DMS79 treated with DMSO at 0.1 percent for 48 hours (cell line): Measurements from ENCODE around the gene CHADL.

Experiments
- DNase-seq: peaks from one replicate; lab custom pipeline; 2025; lab: John Stamatoyannopoulos, UW

CHADL gene

DNA sequence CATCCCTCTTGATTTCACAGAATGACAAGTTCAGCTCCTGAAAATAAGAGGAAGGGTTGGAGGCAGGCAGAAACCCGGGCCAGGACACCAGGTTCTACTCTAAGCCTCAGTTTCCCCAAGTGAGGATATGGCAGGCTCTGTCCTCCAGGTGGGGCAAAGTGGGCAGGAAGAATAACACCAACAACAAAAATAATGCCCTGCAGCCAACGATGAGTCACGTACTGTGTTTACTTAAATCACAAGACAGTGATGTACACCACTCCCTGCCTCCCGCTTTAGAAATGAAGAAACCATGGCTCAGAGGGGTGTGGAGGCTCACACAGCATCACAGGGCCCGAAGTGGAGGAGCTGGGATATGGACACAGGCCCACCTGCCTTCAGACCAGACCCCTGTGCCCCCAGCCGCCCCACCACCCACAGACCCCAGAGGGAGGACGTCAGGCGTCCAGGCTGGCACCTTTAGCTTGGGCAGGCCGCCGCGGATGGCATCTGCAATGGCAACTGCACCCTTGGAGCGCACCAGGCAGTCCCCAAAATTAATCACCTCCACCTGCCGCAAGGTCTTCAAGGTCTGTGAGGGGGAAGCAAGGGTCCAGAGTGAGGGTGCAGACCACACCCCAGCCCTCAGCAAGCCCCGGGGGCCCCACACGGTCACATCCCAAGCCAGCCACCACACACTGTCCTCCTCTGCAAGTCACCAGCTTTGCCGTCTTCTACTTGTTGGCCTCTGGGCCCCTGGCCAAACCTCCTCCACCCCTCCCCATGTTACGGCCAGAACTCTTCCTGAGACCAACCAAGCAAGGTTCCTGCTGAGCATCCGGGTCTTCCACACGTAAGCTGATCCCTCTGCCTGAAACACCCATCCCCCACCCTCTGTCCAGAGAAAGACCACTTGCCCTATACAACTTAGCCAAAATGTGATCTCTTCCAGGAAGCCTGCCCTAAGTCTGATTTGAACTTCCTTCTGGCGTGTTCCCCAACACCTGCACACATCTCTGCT is 15.8 kb upstream of the CHADL start:
- DNase-seq = no peak

DNA sequence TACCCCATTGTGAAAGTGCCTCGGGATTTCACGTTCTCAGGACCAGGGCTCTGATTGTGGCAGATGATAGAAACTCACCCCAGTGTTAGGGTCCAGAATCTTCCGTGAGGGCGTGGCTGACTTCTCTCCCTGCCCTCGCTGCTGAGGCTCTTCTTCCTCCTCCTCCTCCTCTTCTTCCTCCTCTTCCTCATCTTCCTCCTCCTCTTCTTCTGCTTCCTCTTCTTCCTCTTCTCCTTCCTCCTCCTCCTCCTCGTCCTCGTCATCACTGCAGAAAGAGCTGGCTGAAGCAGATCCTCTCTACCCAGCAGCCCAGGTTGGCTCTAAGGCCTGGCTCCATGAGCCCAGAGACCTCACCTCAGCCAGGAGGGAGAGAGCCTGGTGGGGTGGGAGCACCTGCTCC is 13.5 kb upstream of the CHADL start:
- no peak for DNase-seq

DNA sequence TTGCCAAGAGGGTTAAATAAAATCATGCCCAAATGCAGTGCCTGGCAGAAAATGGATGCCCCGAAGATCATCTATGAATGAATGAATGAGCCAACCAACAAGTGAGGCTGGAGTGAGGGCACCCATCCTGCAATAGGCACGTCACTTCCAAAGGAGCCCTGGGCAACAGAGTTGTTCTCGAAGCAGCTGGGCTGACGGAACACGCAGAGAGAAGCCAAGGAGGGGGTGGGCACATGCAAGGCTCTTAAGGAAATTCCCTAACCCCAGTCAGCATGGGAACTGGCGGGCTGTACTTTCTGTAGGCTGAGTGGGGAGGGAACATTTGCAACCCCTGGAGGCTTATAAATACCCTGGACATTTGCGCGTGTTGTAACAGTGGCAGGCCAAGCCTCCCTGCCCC is 11.6 kb upstream of the CHADL start:
- DNase-seq = no peak

DNA sequence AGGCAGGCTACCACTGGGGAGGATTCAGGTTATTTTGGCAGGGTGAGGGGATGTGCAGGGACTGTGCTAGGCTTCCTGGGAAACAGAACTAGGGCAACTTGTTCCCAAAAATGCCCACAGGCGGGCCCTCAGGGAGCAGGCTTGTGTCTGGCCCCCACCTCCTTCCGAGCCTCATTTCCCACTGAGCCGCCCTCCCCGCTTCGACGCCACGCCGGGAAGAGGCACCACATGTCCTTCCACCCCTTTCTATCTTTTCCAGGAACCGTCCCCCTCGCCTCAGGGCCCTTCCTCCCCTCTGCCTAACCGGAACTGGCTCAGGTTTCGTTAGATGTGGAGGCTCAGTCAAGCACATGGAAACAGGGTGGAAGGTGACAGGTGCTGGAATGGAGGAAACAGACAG is 9.4 kb upstream of the CHADL start:
- no peak for DNase-seq

DNA sequence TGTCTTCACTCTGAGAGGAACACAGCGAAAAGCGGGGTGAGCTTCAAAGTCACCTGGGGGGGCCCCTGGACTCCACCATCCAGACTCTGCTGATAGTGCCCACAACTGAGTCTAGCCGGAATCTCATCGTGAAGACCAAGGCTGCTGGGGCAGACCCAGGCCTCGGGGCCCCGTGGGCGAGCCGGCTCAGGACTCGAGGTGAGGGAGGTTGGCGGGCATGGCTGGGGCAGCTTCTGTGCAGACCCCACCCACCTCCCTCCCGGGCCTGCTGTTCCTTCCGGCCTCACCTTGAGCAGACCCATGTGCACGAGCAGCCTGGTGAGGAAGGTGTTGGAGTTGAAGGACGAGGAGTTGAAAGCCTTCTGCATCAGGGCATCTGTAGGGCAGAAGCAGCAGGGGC is 8.7 kb upstream of the CHADL start:
- no peak for DNase-seq

DNA sequence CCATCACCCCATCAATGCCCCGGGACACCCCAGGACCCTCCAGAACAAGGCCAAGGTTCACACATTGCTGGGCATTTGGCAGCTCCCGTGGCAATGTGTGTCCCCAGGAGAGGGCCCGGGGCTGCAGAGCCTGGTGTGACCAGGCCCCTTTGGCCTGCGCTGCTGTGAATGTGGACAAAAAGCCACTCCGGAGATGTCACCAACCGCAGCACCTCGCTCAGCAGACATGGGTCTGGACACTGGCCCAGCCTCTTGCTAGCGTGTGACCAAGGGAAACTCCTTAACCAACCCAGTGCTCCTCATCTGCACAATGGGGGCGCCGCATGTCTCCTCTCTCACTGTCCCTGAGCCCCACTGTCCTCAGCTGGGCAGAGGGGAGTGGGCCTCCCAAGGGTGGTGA is 8.0 kb upstream of the CHADL start:
- no peak for DNase-seq

DNA sequence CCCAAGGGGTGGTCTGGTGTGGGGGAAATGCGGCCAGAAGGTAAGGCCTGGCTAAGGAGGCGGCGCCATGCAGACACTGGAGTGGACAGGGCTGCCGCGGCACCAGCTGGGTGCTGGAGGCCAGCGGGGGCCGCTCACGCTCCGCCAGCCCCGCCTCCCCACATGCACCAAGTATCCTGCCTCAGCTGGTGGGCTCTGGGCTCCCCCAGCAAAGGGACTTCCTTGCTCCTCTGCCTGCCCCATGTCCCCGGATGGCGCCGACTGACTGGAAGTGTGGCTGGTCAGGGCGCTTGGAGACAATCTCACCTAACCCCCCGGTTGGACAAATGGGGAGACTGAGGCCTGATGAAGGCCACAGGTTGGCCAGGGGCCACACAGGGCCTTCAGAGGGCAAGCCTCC is 7.6 kb upstream of the CHADL start:
- DNase-seq = no peak

DNA sequence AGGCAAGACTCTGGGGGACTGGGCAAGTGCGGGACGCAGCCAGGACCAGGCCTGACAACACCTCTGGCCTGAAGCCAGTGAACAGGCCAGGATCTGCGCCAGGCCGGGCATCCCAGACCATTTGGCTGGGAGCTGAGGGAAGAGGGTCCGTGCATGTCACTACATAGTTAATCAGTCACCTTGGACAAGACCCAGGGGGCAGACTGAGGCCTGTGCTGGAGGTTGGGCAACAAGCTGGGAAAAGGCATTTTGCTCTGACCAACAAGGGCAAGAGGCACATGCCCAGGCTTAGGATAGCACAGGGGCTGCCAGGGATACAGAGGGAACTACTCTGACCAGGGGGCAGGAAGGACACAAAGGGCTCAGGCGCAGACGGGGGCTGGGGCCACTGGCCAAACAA is 7.0 kb upstream of the CHADL start:
- no peak for DNase-seq

DNA sequence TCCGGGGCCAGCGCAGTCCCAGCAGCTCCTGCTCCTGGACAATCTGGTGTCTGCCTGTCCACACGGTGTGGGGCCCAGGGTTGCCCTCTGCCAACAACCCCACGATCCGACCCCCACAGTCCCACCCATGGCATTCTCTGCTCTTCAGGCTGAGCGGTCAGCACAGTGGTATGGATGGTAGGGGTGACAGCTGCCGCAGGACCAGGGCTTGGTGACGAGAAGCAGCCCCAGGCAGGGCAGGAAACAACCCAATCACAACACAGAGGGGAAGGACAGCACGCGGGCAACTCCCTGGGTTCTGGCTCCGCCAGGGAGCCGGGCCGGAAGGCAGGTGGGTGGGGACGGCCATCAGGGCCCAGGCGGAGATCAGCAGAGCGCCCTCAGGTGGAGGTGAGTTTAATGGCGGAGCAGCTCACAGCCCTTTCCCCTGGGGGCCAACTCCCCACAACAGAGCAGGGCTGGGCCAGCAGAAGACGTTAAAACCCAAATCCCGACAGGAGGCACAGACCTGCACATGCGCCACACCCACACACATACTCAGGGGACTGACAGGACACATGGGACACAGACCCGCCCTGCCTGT is 5.3 kb upstream of the CHADL start:
- no peak for DNase-seq

DNA sequence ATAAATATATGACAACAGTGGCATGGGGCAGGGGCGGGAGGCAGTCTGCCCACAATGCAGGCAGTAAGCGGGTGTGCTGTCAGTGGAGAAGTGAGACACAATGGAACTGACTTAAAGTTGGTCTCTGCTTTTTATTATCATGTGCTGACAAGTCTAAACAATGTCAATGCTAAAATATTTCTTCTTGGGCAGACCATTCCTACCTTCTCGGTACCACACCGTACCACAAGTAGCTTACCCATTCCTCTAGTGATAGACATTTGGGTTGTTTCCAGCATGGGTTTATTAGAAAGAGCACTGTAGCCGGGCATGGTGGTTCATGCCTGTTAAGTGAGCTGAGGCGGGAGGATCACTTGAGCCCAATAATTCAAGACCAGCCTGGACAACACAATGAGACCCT is 2.6 kb upstream of the CHADL start:
- no peak for DNase-seq

DNA sequence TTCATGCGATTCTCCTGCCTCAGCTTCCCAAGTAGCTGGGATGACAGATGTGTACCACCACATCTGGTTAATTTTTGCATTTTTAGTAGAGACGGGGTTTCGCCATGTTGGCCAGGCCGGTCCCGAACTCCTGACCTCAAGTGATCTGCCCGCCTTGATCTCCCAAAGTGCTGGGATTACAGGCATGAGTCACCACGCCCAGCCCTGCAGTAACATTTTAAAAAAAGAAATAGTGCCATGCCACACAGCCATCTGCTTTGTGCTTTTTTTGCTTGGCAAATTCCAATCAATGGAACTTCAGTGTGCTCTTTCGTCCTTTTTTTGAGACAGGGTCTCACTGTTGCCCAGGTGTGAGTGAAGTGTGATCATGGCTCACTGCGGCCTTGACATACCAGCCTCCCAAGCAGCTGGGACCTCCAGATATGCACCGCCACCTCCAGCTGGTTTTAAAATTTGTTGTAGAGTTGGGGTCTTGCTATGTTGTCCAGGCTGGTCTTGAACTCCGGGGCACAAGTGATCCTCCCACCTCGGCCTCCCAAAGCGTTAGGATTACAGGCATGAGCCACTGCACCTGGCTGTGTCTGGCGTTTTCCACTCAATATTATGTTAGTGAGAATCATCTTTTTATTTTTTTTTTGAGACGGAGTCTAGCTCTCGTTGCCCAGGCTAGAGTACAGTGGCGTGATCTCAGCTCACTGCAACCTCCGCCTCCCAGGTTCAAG is 1.8 kb upstream of the CHADL start:
- DNase-seq = no peak

DNA sequence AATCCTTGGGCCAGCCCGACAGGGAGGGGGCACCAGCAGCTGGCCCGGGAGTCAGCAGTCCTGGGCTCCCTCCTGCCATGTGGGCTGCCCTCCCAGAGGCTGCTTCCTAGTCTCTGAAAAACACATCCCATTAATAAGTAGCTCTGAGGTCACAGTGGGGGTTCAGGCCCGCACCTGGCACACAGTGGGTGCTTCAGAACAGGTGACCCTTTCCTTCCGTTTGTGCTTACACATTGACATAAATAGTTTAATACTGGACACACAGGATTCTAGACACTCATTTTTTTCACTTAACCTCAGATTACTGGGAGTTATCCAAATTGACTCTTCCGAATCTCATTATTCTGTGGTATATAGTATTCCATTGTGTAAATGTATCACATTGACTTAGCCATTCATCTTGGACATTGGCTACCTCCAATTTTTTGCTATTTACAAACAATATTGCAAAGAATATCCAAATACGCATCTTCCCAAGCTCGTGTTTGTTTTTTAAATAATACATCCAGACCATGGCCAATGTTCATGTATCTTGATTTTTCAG is 474 bp upstream of the CHADL start:
- no peak for DNase-seq

DNA sequence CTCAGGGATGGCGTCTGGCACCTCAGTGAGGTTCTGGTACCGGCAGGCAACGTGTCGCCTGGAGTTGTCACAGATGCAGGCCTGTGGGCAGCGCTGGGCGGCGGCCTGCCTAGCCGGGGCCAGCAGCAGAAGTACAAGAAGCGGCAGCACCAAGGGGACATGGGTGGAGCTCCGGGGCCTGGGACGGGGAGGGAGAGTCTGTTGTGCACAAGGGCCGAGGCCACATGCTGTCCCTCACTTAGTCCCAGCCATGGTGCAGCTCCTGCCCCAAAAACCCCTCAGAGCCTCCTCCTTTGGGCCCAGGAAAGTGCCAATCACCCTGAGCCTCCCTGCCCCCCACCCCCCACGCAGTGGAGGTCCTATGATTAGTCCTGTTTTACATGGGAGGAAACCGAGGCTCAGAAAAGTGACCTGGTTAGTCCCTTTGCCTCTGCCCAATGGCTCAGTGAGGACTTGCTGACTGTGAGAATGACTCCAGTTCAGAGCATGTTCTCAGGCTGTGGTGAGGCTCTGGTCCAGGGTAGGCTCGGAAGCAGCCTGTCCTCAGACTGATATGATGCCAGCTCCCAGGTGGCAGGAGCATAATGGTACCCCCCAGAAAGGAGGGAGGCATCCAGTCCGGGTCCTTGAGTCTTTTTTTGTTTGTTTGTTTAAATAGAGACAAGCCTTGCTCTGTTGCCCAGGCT is 1.1 kb downstream of the CHADL start:
- no peak for DNase-seq

DNA sequence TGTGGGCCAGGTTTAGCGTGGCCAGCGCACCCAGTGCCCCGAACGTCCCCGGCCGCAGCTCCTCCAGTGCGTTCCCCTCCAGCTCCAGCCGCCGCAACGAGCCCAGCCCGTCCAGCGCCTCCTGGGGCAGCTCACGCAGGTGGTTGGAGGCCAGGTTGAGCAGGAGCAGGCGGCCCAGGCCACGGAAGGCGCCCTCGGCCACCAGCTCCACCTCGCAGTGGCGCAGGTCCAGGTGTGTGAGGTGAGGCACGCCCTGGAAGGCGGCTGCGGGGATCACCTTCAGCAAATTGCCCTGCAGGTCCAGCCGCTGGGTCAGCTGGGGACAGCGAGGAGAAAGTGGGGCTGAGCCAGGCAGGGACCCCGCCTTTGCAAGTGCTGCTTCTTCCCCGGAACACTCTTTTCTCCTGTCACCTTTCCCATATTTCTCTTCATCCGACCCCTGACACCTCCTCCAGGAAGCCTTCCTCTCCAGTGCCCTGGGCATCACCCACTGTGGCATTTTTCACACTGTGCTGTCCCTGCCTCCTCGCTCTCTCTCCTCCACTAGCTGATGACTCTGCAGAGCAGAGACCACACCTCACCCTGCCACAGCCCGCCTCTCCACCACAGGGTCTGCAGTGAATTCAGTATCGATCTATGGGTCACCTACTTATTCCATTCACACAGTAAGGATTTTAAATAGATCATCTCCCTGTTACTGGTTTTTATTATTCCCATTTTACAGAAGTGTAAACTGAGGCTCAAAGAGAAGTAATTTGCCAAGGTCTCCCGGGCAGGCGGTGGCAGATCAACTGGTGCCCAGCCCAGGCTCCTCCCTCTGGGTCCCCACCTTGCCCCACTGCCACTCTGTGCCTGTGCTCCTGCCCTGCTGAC is 1.9 kb downstream of the CHADL start:
- no peak for DNase-seq

DNA sequence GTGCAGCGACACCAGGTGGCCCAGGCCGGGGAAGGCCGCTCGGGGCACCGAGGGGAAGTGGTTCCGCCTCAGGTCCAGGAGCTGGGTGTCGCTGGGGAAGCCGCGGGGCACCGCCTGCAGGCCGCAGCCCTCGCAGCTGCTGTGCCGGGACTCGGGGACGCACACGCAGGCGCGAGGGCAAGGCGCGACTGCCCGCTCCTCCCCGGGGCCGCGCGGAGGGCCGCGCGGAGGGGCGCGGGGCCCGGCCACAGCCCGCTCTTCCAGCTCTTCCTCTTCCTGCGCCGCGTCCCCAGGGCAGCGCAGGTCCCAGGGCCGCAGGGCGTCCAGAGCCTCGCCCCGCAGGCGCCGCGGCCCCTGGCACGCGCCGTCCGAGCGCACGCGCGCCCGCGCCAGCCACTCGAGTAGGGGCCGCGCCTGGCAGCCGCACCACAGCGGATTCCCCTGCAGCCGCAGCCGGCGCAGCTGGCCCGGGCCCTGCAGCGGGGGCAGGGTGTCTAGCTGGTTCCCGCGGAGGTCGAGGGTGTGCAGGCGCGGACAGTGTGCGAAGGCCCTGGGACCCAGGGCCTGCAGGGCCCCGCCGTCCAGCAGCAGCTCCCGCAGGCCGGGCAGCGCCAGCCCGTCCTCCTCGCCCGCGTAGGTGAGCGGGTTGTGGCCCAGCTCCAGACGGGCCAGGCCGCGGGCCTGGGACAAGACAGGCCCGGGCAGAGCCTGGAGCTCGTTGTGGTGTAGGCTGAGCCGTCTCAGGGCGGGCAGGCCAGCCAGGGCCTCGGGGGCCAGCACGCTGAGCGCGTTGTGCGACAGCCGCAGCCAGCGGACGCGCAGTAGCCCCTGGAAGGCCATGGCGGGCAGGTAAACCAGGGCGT is 2.8 kb downstream of the CHADL start:
- DNase-seq = peak; percentile 29

DNA sequence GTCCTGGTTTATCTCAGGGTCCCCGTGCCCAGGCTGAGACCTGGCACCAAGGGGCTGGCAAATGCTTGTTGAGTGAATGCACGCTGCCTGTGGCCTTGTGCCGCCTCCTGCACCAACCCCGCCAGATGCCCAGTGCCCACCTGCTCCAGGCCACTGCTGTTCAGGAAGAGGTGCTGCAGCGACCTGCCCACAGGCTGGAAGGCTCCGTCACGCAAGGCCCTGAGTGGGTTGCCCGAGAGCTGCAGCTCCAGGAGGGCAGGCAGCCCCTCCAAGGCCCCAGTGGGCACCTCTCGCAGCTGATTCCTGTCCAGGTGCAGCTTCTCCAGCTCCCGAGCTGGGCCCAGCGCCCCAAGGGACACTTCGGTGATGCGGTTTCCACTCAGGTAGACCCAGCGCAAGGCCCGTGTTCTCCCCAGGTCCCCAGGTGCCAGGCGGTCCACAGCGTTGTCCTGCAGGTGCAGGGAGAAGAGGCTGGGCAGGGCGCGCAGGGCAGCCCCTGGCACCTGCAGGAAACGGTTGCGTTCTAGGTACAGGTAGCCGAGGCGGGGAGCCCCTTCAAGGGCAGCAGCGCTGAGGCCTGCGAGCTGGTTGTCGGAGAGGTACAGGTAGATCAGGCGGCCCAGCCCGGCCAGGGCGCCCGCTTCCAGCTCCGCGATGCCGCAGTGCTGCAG is 3.6 kb downstream of the CHADL start:
- DNase-seq = peak; percentile 34

DNA sequence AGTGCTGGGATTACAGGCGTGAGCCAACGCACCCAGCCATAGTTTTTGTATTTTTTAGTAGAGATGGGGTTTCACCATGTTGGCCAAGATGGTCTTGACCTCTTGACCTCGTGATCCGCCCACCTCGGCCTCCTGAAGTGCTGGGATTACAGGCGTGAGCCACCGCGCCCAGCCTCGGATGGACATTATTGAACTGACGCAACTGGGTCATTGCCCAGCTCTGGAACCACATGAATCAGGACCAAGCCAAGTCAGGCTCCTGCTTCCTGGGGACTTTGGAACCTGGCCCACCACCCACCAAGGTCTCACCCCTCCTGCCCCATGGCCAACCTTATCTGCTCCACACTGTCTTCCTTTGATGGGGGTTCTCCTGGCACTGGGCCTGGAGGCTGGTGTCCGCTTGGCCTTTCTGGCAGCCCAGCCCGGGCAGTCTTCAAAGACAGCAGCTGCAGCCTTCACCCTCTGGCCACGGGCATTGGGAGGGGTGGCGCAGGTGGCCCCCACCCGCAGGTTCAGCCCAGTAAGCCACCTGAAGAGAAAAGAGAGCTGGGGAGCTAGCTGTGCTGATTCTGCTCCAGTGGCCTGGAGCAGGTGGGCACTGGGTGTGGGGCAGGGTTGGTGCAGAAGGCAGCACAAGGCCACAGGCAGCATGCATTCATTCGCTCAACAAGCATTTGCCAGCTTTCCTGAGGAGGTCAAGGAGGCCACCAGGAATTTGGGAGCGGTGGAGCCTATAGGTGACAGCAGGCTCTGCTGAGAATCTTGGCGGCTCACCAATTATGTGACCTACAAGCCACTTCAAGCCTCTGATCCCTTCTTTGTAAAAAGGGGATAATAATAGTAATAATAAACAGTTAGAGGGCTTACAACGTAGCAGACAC is 5.7 kb downstream of the CHADL start:
- no peak for DNase-seq

DNA sequence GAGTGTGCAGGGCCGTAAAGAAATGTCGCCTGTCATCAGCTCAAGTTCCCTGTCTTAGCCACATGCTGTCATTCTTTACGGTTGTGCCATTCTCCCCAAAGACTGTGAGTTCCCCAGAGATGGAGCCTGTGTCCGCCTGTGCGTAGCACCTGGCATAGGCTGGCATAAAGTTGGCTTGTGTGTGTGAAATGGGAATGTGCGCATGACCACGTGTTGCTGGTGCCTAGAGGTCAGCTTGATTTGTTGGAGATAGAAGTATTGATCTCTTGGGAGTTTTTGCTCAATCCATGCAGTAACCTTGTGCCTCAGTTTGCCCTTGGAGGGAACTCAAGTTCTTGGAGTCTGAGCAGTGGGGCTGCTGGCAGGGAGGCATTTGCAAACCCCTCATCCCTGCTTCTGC is 9.4 kb downstream of the CHADL start:
- no peak for DNase-seq

DNA sequence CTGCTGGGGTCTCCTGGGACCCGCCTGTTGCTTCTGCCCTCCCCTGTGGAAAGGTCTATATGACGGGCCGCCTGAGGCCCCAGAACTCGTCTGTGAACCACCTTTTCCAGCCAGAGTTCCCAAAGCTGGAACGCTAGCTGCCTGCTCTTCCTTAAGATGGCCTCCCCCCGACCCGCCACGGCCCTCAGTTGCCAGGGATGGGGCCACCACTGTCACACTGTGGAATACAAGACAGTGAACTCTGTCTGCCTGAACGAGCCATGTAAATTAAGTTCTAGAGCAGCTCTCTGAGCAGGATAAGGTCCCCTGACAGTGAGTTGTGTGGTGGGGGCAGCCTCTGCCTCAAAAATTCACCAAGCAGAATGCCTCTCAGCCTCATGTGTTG is 10.3 kb downstream of the CHADL start:
- DNase-seq = no peak
